Sciatic nerve (tissue), 2 donors: ENCODE measurements around the gene SORCS2. TPM values are rescaled to one million over a fixed set of nuclear protein-coding genes. Genes with fewer than 3 reads are reported as not detected.

ENCODE experiments used
- ATAC-seq: fragments of 200-7000 bp; cut with Tn5 transposase; one replicate; pipeline ENCODE4 v1.9.1; 2020; ENCODE audit warnings: mild to moderate bottlenecking, moderate library complexity
- DNase-seq: peaks from one replicate; pipeline ENCODE4 v3.0.0-alpha.2; 2020; ENCODE audit warnings: low spot score
- intact Hi-C: fragments of 100-400 bp; cut with DNase I; formaldehyde crosslinking; loops from one replicate; pipeline ENCODE4 v1.14.2; 2022
- total RNA-seq: library from RNA; stranded (reverse); fragmentation: NEBNext Ultra II Directional; extraction: Animal tissue kit (Norgen Biotek cat#: 25700); gene quantifications from one replicate; pipeline ENCODE4 v1.2.1, GENCODE V29; 2021
- donor health status: DM: no; HTN: no; CAD: no.
- donor health status: DM: no; HTN: no; CAD: no.

The SORCS2 gene
- total RNA-seq, 1 donor from 2014 or later: 52.5 TPM

DNA sequence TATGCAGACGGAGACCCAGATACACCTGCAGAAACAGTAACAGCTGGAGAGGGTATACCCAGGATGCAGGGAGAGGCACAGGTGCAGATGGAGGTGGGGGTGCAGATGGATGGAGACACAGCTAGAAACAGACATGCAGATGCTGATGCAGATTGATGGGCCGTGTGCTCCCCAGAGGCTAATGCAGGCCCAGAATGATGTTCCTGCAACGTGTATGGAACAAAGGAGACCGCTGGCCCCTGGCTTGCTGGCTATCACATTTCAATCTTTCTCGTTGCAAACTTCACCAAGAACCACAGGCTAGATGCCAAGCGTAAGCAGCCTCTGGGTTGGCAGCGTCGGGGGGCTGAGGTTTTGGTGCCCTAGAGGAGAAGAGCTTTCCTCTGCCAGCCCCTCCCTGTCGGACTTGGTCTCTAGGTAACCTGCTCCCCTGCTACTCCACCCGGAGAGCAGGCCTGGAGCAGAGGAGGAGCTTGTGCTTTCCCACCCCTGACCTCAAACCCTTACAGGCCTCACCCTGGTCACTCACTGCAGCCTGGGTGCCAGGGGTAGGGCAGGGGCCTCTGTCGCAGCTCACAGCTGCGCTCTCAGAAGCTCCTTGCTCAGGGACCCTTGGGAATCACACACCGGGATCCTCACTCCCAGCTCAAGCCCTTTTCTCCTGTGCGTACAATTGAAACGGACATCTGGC lies 311.4 kb downstream of the SORCS2 start:
- DNase-seq (no peak), ATAC-seq (no peak)
- intact Hi-C loops: no loop called here

DNA sequence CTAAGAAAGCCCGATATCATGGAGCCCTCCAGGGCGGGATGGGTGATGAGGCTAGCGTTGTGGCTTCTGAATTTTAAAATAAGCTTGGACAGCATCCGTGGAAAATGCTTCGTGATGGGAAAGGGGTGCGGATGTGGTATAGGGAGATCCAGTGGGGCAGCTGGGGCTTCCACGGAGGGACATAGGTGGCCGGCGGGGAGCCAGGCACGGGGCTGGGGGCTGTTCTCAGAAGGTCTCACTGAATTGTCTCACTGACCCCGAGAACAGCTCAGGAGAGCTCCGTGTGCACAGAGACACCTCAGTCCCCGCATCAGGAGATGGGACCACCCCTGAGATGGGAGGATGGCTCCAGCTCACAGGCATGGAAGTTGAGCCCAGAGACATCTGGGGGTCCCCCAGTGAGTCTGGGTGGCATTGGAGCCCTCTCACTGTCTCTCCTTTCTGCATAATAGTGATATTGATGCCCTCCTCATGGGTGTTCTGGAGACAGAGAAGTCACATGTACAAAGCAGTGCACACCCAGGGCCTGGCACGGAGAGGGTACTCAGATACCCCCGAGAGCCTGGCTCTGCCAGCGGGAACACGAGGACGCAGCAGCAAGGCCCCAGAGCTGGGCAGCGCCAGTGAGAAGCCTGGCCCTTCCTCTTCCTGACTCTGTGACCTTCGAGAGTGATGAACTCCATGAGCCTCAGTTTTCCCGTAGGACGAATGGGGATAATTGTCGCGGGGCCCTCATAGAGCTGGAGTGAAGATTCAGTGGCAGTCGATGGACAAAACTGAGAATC lies 313.0 kb downstream of the SORCS2 start:
- intact Hi-C loops: no loop called here
- ATAC-seq (no peak), DNase-seq (no peak)

DNA sequence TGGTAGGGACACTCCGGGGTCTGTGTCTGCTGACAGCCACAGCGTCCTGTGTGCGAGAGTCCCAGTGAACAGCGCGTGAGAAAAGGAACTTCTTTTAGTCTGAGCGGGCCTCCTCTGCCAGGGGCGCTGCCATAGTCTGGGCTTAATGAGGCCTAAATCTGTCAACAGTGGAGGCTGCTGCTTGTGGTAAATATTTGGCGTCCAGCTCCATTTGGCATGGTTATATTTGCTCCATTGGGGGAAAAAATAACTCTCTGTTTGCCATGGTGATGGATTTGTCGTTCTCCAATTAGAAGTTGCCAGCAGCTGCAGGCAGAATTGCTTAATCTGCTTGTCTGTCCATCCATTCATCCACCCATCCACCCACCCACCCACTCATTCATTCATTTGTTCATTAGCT lies 313.8 kb downstream of the SORCS2 start:
- DNase-seq: no peak
- intact Hi-C loops: no loop called here
- ATAC-seq: no peak

DNA sequence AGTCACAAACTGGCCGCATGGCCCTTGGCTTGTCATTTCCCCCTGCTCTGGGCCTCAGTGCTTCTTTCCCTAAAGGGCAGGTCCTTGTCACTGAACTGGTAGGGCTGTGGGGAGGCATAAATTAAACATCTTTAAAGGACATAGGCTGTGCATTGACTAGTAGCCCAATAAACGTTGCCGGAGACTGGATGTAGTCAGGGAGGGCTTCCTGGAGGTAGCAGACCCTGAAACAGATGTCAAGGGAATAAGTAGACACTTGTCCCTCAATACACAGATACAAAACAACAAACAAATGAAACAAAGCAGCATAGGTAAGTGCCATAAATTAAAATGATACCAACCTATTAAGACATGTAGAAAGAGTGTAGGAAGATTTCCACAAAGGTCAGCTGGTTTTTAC lies 314.2 kb downstream of the SORCS2 start:
- ATAC-seq (no peak), DNase-seq (no peak)
- intact Hi-C loops: no loop called here

DNA sequence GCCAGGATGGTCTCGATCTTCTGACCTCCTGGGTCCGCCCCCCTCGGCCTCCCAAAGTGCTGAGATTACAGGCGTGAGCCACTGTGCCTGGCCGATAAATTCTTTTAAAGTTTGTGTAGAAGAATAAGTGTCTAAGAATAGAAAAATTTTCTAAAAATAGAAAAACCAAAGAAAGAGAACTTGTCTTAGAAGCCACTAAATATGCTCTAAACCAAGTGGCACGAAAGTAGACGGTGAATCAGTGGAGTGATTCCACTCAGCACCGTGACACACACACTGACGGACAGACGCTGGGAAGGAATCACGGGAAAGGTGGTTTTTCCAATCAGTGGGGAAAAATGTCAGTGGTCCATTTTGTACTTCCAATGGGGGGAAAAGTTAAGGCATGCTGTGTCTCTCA lies 315.0 kb downstream of the SORCS2 start:
- ATAC-seq (no peak), DNase-seq (no peak)
- intact Hi-C loops: no loop called here

DNA sequence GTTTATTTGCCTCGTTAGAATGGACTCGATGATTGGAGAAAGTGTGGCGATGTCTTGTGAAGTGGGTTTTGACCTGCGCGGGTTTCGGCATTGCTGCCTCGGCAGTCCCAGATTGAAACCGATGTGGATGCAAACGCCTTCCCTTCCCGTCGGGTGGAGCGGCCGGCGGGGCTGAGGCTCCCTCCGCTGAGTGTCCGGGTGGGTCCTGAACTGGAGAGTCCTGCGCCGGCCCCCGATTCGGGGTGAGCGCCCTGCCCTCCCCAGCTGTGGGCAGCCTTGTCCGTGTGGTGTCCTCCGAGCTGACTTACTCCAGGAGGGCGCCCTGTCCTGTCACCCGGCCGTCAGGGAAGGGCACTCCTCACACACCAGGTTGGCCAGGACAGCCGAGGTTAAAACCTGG lies 317.7 kb downstream of the SORCS2 start:
- ATAC-seq (no peak), DNase-seq (no peak)
- intact Hi-C loops: no loop called here

DNA sequence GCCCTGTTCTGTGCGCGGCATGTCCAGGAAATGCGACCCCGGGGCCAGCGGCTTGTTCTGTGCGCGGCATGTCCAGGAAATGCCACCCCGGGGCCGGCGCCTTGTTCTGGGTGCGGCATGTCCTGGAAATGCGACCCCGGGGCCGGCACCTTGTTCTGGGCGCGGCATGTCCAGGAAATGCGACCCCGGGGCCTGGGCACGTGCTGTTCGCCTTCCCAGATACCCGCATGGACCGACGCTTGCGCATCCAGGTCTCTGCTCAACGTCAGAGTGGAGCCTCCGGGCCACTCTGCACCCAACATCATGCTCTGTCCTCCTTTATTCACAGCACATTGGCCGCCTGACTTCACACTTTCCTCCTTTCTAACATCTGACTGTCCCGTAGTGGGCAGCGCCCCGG lies 318.2 kb downstream of the SORCS2 start:
- ATAC-seq (no peak), DNase-seq (no peak)
- intact Hi-C loops: no loop called here

DNA sequence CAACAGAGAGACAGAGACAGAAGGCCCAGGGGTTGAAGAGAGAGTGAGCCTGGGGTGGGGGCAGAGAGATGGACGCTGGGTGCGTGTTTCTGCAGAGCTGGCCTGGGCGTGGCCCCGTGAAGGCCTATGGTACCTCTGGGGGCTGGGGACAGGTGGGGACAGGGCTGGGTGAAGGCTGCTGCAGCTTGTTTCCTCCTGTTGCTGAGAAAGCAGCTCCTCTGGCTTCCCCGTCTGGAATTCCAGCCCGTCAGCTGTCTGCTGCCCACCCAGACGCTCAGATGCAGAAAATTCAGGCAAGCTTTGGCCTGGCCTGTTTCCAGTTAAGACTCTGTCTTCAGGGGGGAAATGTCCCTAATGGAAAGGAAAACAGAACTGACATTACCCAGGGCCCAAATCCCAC lies 319.2 kb downstream of the SORCS2 start:
- DNase-seq (no peak), ATAC-seq (no peak)
- intact Hi-C loops: no loop called here

DNA sequence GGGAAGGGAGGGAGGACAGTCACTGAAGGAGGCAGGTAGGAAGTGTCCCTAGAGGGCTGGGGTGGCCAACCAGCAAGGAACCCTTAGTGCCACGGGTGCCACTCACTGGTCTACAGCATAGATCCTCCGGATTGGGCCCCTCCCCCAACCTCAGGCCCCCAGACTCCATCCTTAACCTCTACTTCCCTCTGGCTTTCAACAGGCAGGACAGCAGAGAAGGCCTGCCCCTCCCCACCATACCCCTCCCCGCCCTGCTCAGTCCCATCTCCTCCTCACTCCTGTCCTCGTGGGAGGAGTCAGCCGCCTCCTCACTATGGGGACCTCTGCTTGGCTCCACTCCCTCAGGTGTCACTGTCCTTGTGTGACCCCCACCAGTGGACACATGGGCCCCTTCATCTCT lies 320.1 kb downstream of the SORCS2 start:
- no peak for DNase-seq
- intact Hi-C loops: no loop called here
- ATAC-seq: no peak

DNA sequence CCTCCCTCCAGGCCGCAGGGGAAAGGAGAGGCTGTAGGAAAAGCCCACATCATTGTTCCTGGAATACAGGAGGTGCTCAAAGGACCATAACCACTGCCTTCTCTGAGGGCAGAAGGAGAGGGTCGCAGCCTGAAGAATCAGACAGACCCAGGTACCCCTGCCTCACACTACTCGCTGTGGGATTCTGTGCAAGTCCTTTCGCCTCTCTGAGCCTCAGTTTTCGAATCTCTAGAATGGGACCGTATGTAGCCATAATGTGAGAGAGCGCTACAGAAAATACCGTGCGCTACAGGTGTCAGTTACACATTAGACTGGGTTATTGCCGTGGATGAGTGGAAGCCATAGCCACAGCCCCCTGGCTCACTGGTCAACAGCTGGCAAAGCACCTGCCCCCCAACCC lies 320.6 kb downstream of the SORCS2 start:
- ATAC-seq: no peak
- intact Hi-C loops: no loop called here
- no peak for DNase-seq

DNA sequence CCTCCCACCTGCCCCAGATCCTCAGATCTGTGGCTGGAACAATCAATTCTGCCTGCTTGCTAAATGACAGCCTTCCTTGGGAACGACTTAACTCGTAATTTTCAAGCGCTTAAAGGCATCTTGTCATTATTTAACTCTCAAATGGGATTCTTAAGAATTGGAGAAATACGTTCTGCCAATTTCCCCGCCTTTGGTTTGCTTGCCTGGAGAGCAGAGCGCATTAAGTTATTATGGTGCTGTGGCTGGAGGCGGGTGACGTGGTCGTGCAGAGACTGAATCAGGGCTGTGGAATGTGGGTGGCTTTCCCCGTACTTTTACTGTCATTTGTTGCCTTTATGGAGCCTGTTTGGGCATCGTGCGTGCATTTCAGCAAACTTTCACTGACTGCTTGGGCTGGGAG lies 321.3 kb downstream of the SORCS2 start:
- no peak for DNase-seq
- no peak for ATAC-seq
- intact Hi-C loops: no loop called here

DNA sequence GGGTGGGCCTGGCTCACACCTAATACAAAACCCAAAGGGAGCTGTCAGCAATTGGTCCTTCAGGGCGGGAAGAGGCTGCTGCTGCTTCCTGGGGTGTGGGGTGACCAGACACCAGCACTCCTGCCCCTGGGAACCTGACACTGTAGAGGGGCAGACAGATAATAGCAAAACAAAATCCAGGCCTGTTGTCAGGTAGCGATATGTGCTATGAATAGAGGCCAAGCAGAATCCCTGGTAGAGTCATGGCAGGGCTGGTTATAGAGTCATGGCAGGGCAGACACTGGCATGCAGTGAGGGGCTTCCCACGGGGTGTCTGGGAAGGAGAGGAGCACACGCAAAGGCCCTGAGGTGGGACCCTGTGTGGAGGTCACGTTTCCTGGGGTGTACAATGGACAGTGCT lies 321.9 kb downstream of the SORCS2 start:
- intact Hi-C loops: no loop called here
- ATAC-seq: no peak
- DNase-seq: no peak

DNA sequence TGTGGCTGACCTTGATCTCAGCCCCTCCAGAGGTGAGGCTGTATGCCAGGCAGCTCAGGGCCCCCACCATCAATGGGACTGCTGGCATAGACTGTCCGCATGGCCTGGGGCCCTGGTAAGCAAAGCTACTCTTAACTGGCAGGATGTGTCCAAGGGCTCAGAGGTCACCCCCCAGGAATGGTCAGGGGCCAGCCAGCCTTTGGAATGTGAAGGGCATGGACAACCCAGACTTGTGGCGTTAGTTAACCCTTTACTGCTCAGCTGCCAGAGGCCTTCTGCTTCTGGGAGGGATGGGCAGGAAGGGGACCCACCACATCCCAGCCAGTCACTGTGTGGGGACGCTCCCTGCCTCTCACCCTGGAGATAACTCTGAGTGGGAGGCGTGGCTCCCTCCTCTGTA lies 322.5 kb downstream of the SORCS2 start:
- intact Hi-C loops: no loop called here
- DNase-seq (no peak), ATAC-seq (no peak)

DNA sequence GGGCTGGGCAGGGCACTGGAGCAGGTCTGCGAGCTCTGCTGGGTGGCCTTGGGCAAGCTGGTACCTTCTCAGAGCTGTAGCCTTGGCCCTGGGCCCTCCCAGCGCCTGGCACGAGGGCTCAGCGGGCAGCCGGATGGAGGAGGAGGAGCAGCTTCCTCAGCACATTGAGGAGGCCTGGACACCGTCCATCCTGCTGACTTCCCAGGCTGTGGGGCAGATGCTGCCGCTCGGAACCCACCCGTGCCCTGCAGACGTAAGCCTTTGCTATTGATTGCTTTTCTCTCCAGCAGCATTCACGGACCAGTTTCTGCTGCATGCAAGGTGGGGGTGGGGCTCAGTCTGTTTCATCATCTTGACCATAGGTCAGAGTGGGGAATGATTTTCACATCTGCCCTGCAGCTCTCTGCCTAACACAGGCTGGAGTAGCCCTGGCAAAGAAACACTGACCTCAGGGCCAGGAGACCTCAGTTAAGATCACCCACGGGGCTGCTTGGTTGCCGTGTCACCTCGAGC lies 323.1 kb downstream of the SORCS2 start:
- ATAC-seq (peak; percentile 59), DNase-seq (no peak)
- intact Hi-C loops: no loop called here

DNA sequence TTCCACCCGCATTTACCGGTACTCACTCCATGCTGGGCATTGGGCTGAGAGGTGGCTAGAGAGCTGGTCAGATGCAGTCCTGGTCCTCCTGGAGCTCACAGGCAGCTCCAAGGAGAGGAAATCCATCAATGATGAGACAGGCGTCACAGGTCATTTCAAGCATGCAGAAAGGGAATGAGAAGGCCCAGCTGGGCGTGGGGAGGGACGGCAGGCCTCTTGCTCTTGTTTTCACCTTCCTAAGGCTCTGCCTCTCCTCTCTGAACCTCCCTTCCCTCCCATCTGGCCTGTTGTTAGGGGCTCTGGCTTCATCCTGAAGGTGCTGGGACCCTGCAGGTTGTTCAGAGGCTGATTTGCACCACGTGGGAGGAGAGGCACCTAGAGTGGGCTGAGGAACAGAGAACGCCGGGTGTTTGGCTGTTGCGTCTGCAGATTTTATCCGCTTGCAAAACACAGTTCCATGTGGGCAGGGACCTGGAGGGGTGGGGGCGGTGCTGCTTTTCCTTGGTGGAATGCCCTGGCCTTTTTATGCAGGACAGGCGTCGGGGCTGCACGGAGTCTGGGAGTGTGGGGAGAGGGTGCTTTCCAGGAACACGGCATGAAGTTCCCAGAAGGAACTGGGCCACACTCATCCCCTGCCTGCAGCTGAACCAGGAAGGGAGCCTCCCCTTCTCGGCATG lies 323.9 kb downstream of the SORCS2 start:
- intact Hi-C loops: no loop called here
- ATAC-seq (peak; percentile 44), DNase-seq (no peak)

DNA sequence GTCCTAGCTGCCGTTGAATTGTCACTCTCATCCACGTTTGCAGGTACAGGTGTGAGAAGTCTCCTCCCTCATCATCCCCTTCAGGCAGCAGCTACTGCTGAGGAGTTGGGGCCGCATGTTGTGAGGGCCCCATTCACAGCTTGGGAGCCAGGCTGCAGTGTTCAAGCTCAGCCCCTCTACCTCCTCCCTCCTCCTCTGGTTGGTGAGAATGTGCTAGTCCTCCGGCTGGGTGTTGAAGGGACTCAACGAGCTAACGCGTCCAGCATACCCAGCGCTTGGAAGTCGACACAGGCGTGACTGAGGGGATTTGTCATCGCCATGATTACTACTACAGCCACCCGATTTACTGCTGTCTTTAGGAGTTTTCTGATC lies 324.4 kb downstream of the SORCS2 start:
- intact Hi-C loops: no loop called here
- no peak for DNase-seq
- peak; percentile 11 for ATAC-seq

DNA sequence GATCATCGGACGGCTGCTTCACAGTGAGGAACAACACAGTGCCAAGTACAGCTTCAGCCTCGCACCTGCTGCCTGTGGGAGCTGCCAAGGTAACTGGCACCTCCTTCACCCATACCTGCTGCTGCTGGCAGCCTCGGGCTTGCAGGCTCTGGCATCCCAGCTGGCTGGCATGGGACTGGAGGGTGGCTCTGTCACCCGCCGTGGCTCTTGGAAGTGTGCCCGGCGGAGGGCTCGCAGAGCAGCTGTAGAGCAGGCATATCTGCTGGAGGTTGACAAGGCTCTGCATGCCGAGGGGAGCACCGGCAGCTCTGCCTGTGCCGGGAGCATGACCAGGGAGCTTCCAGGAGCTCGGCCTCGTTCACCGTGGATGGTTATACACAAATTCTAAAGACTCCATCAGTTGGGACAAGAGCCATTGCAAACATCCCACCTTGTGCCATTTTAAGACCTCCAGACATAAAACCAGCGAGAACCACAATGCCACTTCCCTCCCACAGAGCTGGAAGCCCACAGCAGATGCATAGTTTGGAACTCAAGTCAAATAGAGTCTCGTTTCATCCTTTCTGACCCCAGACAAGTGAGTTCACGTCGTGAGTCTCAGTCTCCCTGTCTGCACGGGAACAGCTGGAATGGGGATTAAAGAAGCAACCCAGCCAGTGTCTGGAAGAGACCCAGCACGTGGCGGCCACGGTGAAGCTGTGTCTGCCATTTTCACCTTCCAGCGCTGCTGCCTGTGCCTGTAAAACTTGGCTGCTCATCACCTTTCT lies 326.7 kb downstream of the SORCS2 start:
- DNase-seq (no peak), ATAC-seq (no peak)
- intact Hi-C loops: no loop called here

DNA sequence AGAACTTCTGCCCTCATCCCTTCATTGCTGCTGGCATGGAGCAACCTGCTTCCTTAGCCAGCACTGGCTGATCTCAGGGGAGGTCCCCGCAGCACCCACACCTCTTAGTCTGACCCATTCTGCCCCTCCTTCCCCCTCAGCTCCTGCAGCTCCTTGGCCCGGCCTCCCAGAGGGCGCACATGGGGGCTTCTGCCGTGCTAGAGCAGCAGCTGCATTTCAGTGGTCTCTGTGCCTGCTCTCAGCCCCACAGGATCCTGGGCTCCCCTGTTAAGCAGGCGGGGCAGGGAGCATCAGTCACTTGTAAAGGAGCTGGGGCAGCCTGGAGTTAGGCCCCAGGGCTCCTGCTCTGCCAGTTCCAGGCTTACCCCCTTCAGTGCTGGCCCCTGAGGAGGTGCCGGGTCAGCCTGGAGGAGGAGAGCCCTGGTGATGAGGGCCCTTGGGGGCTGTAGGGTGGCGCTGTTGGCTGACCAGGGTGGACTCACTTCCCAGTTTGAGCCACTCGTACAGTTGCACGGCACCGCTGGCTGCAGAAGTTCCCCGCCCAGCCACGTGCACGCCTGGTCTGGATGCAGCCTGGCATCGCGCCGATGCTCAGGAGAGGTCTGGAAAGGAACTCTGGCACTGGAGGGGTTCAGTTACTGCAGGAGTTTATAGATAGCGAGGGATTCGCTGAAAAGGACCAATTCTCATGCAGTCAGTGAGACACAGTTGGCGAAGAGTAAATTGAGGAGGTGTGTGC lies 327.5 kb downstream of the SORCS2 start:
- intact Hi-C loops: no loop called here
- no peak for DNase-seq
- ATAC-seq: no peak

DNA sequence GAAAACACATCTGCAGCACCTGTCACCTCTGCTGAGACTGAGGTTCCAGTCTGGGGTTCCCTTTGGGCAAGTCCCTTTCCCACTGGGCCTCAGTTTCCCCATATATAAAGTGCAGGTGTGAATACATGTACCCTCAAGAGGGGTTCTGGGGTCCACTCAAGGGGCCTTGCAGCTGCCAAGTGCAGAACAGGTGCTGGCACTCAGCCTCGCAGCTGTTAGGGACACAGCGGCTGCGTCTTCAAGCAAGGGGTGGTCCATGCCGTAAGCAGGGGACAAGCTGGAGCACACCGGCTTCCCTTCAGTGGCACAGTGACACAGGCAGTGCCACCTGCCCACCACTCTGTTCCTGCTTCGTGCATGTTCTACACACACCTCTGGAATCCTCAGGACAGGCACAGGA lies 329.3 kb downstream of the SORCS2 start:
- DNase-seq: no peak
- no peak for ATAC-seq
- intact Hi-C loops: no loop called here
